ENCODE data around the gene UBE4B.

GRCh38 chr1:10132316-10132715 lies 99.6 kb downstream of the UBE4B start:
- TF ChIP-seq FOXK2 (IDR thresholded peaks at IDR 0.05) (no peak), SRSF1 (optimal IDR thresholded peaks at IDR 0.05; ENCODE audit: low read depth, low read length) (no peak), ZNF670 (CRISPR knock-in tag; IDR thresholded peaks at IDR 0.05; ENCODE audit: borderline replicate concordance) (no peak), POLR2A (IDR thresholded peaks at IDR 0.05; ENCODE audit: insufficient read depth in 1 of 2, low read depth in 2 of 2, low read length in 2 of 2) (no peak), CHD2 (IDR thresholded peaks at IDR 0.05; ENCODE audit: low read depth, low read length) (no peak), ZNF720 (CRISPR knock-in tag; IDR thresholded peaks at IDR 0.05) (no peak), NFATC3 (CRISPR knock-in tag; IDR thresholded peaks at IDR 0.05) (no peak), CTCF (CRISPR knock-in tag; IDR thresholded peaks at IDR 0.05) (no peak), HDAC1 (CRISPR knock-in tag; IDR thresholded peaks at IDR 0.05) (no peak)

Data from HepG2 (cell line).